ENCODE data around the gene MPI. TPM values are rescaled to one million over a fixed set of nuclear protein-coding genes. Genes with fewer than 3 reads are reported as not detected.
A peak's percentile ranks its signal among the peaks of the same experiment; 100 is the strongest.
"Not testable (repeated sequence)": the region's sequence is repeated elsewhere in the genome, so short reads cannot be mapped to it uniquely, and the experiment has no call there.

The MPI gene
- total RNA-seq, 1 donor from 2014 or later: 43.3 TPM

GRCh38 chr15:74928771-74929198, 38.9 kb downstream of the MPI start:
- Mint-ChIP-seq H3K9me3 (no peaks in the 10 kb centered on the region), H3K4me3 (no peak overlapping the region), H3K4me1 (no peaks in the 10 kb centered on the region), H3K27ac (no peak overlapping the region), H3K27me3 (ENCODE audit: low read depth) (no peaks in the 10 kb centered on the region), H3K36me3 (peaks cover 11% of the 10 kb centered on the region)
- TF ChIP-seq CTCF (IDR thresholded peaks at IDR 0.05; ENCODE audit: unreplicated experiment): no peak
- no peak for DNase-seq (ENCODE audit: low spot score in 2 of 2, unreplicated experiment in 2 of 2)

- no peak overlapping the region for H3K27ac Mint-ChIP-seq
- no peaks in the 10 kb centered on the region for H3K27me3 Mint-ChIP-seq (ENCODE audit: low read depth)
- peaks cover 13% of the 10 kb centered on the region for H3K4me1 Mint-ChIP-seq
- peaks cover 10% of the 10 kb centered on the region for H3K36me3 Mint-ChIP-seq
- DNase-seq (ENCODE audit: low spot score in 2 of 2, unreplicated experiment in 2 of 2): no peak
- H3K9me3 Mint-ChIP-seq: no peaks in the 10 kb centered on the region
- no peak overlapping the region for H3K4me3 Mint-ChIP-seq
- no peak for TF ChIP-seq CTCF (IDR thresholded peaks at IDR 0.05; ENCODE audit: unreplicated experiment)
Observed at GRCh38 chr15:74933573-74933972, 43.7 kb downstream of the MPI start.

GRCh38 chr15:74935193-74935592, 45.4 kb downstream of the MPI start:
- H3K36me3 Mint-ChIP-seq; H3K9me3 Mint-ChIP-seq; H3K27me3 Mint-ChIP-seq (ENCODE audit: low read depth); DNase-seq (ENCODE audit: low spot score in 2 of 2, unreplicated experiment in 2 of 2): not testable (repeated sequence)
- peak overlapping the region; percentile 47 for H3K27ac Mint-ChIP-seq
- peaks cover 13% of the 10 kb centered on the region for H3K4me1 Mint-ChIP-seq
- H3K4me3 Mint-ChIP-seq: peak overlapping the region; percentile 9

GRCh38 chr15:74937272-74937589, 47.4 kb downstream of the MPI start:
- no peaks in the 10 kb centered on the region for H3K27me3 Mint-ChIP-seq (ENCODE audit: low read depth)
- DNase-seq (ENCODE audit: low spot score in 2 of 2, unreplicated experiment in 2 of 2): no peak
- H3K27ac Mint-ChIP-seq: peak overlapping the region; percentile 92
- no peaks in the 10 kb centered on the region for H3K9me3 Mint-ChIP-seq
- peaks cover 2% of the 10 kb centered on the region for H3K36me3 Mint-ChIP-seq
- H3K4me3 Mint-ChIP-seq: peak overlapping the region; percentile 83
- H3K4me1 Mint-ChIP-seq: peaks cover 13% of the 10 kb centered on the region
- no peak for TF ChIP-seq CTCF (IDR thresholded peaks at IDR 0.05; ENCODE audit: unreplicated experiment)

- no peak for TF ChIP-seq CTCF (IDR thresholded peaks at IDR 0.05; ENCODE audit: unreplicated experiment)
- peaks cover under 1% of the 10 kb centered on the region for H3K27me3 Mint-ChIP-seq (ENCODE audit: low read depth)
- H3K27ac Mint-ChIP-seq: peak within 1 kb of the TSS; percentile 92
- peaks cover 13% of the 10 kb centered on the region for H3K4me1 Mint-ChIP-seq
- H3K36me3 Mint-ChIP-seq: peaks cover 2% of the 10 kb centered on the region
- peak within 1 kb of the TSS; percentile 83 for H3K4me3 Mint-ChIP-seq
- H3K9me3 Mint-ChIP-seq: no peaks in the 10 kb centered on the region
- peak; percentile 86 to 87 for DNase-seq (ENCODE audit: low spot score in 2 of 2, unreplicated experiment in 2 of 2)
Observed at GRCh38 chr15:74937590-74938371, 47.9 kb downstream of the MPI start, which contains the start of gene COX5A. Gene COX5A (minus strand): TSS chr15:74938073. CDS start chr15:74938014, 59 bp downstream.

- no peak overlapping the region for H3K27ac Mint-ChIP-seq
- peaks cover 10% of the 10 kb centered on the region for H3K27me3 Mint-ChIP-seq (ENCODE audit: low read depth)
- peaks cover 19% of the 10 kb centered on the region for H3K4me1 Mint-ChIP-seq
- no peak overlapping the region for H3K4me3 Mint-ChIP-seq
- no peaks in the 10 kb centered on the region for H3K36me3 Mint-ChIP-seq
- peak; percentile 91 for TF ChIP-seq CTCF (IDR thresholded peaks at IDR 0.05; ENCODE audit: unreplicated experiment)
- peak; percentile 43 to 89 for DNase-seq (ENCODE audit: low spot score in 2 of 2, unreplicated experiment in 2 of 2)
- no peaks in the 10 kb centered on the region for H3K9me3 Mint-ChIP-seq
Observed at GRCh38 chr15:74950078-74950908, 60.5 kb downstream of the MPI start.
